GM19240 (cell line): ENCODE results near the gene SEC16A.
A peak's percentile ranks its signal among the peaks of the same experiment; 100 is the strongest.

Experiments used
- DNase-seq: peaks from one replicate; pipeline ENCODE4 v3.0.0; 2011; ENCODE audit warnings: low spot score; ENCODE audit not compliant: insufficient read length

Gene SEC16A

DNA sequence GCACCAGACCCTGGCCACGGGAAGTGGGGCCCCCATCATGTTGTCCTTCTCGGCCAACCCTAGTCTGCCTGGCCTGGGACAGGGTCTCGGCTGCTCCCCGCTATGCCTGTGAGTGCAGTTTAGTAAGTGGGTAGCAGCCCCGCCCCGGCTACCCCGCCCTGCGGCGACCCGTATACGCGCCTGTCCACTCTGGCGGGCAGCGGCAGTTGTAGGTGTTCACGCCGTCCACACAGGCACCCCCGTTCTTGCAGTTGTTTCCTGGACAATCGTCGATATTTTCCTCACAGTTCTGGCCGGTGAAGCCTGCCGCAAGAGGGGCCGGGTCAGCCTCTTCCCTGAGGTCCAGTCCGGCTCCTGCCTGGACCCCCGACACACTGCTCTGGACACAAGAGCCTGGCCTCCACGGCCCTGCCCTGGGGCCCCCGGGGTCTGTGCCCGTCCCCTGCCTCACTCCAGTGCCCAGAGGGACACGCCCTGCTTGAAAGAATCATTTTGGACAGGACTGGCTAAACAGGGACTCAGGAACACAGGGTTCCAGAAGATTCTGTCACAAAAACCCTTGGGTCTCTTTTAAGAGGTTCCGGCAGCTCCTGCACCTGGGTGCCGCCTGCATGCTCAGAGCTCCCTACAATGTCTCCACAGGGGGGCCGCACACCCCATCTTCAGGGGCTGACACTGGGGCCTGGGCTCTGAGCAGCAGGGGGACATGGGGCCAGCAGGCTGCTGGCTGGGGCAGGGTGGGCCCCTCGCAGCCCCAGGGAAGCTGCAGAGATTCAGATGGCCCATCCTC lies 36.6 kb upstream of the SEC16A start:
- DNase-seq = no peak

DNA sequence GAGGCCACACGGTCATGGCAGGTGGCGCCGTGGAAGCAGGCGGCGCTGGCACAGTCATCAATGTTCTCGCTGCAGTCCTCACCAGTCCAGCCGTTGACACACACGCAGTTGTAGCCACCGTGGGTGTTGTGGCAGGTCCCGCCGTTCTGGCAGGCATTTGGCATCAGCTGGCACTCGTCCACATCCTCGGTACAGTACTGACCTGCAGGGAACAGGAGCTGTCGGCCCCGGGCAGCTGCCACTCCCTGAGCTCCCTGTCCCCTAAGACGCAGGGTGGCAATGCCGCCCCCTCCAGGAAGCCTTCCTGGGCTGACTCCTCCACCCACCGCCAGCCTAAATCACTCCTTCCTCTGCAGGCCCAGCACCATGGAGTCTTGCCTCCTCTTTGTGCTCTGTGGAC lies 35.8 kb upstream of the SEC16A start:
- no peak for DNase-seq

DNA sequence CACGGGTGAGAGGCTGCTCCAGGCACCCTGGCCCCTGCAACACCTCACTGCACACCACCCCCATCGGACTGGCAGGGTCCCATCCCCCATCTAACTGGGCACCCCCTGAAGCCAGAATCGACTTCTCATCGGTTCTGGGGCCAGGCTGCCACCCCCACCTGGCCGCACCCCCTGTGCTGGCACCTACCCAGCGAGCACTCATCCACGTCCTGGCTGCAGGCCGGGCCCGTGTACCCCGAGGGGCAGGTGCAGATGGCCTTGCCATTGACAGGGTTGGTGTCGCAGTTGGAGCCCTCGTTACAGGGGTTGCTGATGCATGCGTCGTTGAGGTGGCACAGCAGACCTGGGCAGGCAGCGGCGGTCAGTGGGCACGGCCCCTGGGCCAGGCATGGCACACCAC lies 35.1 kb upstream of the SEC16A start:
- no peak for DNase-seq

DNA sequence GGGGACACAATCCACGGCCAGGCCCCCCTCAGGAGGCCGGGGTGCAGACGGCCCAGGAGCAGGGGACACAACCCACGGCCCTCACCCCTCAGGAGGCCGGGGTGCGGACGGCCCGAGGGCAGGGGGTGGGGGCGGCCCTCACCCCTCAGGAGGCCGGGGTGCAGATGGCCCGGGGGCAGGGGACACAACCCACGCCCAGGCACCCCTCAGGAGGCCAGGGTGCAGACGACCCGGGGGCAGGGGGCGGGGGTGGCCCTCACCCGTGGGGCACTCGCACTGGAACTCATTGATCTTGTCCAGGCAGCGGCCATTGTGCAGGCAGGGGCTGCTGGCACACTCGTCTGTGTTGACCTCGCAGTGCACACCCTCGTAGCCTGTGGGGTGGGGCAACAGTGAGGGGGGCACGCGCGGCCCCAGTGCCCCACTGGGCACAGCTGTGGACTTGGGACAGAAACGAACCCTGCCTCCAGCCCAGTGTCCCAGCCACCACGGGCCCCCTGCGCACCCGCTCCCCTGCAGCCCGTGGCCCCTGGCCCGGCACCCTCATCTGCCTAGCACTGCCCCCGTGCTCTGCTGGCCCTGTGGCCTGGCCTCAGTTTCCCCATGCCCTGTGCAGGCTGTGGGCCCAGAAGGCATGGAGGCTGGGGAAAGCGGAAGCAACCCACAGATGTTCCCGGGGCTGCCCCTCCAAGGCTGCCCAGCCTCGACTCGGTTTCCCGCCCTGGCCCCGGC lies 34.3 kb upstream of the SEC16A start:
- no peak for DNase-seq

DNA sequence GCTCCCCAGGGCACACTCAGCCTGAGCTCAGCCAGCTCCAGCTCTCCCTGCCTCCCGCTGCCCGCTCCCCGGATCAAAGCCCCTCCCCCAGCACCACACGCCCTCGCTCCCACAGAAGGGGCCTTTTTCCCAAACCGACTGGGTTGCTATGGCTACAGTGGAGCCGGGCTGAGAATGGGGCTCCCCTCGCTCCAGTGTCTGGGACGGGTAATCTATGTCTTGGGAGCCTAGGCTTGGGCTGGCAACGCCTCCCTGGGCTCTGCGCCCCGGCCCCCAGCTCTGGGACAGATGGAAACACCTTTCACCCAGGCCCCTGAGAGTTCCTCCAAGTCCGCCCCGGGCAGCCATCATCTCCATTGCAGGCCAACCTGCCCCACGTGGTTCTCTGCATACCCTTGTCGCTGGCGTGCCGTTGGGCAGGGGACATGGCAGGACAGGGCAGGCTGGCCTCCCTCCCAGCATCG lies 33.4 kb upstream of the SEC16A start:
- no peak for DNase-seq

DNA sequence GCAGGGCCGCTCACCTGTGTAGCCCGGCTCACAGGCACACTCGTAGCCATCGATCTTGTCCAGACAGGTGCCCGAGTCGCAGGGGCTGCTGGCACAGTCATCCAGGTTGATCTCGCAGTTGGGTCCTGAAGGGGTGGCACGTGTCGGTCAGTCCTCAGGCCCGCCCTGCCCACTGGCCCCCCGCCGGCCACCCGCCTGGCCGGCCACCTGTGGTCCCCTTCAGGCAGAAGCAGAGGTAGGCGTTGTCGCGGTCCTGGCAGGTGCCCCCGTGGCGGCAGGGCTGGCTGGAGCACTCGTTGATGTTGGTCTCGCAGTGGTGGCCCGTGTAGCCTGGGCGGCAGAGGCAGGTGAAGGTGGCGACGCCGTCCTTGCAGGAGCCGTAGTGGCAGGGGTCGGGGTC lies 32.4 kb upstream of the SEC16A start:
- DNase-seq = no peak

DNA sequence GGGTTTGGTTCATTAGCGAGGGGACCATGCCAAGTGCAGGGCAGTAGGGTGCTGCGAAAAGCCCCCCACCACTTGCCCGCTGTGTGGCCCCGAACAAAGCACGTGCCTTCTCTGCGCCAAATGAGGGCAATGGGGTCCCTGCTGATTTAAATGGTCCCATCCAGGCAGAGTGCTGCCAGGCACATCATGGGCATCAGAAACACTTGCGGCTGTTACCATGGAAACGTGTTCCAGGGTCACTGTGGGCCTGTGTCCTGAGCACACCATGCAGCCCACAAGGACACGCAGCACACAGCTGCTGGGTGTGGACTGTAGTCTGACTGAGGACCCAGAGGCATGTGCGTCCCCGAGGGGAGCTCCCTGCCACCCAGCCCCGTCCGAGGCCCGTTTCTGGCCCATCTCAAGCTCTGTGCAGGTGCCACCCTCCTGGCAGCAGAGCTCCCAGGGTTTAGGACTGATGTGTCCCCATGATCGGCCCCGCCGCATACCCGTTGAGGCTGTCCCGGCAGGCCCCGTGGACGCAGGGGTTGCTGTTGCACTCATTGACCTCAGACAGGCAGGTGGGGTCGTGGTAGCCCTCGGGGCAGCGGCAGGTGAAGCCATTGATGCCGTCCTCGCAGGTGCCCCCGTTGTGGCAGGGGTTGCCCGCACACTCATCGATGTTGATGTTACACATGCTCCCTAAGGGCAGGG lies 31.3 kb upstream of the SEC16A start:
- DNase-seq = no peak

DNA sequence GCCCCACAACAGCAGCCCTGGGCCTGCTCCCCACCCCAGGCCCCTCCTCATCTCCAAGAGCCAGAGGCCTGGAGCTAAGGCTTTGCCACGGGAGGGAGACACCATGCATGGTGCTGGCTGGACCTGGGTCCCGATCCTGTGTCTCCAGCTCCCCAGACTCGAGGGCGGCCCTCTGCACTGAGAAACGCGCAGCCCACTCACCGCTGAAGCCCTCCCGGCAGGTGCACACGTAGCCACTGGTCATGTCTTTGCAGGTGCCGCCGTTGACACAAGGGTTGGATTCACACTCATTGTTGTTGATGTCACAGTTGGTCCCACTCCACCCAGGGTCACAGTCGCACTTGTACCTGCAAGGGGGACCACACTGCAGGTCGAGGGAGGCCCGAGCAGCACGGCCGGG lies 30.4 kb upstream of the SEC16A start:
- no peak for DNase-seq

DNA sequence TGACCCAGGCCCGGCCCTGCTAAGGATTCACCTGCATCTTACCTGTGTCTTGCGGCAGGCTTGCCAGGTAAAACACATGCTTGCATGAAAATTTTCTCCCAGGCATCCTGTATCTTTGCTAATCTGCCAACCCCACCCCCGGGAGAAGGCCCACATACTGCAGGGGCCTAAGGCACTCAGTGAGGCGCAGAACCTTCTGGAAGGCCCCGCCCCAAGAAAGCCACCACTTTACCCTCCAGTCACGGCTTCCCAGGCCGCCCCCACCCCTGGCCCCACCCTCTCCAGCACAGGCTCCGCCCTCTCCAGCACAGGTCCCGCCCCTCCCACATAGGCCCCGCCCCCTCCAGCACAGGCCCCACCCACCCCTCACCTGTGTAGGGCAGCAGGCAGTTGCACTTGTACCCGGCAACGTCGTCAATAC lies 29.8 kb upstream of the SEC16A start:
- peak; percentile 43 for DNase-seq

DNA sequence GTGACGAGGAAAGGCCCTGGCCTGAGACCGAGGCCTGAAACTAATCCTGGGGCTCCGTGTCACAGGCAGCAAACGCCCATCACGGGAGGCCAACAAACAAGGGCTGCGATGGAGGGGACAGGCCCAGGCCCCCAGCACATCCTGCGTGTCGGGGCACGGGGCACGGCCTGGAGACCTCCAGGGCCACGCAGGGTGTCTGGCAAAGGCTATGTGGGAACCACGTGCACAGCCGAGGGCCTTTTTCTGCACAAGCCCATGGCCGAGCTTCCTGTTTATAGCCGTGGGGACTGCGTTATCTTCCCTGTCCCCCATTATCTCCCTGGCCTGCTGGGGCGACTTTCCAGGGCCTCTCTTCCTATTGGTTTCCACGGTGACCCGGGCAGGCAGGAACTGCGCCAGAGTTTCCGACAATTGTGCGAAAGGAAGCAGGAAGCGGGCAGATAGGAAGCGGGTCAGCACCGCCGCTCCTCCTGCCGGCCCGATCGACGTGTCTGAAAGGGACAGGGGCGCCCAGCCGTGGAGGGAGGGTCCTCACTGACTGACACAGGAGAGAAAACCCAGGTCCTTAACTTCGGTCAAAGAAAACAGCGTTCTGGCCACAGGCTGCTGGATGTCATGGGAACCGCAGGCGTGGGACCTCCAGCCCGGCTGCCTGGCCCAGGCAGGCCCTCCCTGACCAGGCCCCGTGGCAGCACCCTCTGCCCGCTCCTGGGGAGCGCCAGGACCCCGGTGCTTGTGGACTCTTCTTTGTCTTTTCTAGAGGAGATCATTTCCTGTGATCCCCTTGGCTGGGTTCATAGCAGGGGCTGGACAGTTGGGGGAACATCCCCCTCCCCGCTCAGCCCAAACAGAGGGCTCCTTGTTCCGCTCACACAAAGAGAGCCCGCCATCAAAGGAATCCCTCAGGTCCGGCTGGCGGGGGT lies 29.1 kb upstream of the SEC16A start:
- DNase-seq = no peak

DNA sequence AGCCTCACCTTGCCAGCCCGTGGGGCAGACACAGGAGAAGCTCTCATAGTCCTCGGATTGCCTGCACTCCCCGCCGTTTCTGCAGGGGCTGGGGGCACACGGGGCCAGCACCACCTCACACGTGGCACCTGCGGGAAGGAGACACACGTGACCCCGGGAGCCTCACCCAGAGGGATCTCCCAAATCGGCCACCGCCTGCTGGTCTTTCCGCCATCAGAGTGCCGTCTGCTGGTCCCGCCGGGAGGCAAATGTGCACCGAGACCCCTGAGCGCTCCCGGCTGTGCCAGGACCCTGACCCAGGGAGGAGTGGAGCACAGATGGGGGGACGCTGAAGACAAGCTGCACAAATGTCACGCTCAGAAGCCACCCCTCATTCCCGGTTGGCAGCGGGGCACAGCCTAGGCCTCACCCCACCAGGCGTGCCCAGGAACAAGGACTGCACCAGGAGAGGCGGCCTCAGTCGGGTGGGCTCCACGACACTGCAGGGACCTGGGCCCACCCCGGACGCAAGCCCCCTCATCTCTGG lies 28.4 kb upstream of the SEC16A start:
- no peak for DNase-seq

DNA sequence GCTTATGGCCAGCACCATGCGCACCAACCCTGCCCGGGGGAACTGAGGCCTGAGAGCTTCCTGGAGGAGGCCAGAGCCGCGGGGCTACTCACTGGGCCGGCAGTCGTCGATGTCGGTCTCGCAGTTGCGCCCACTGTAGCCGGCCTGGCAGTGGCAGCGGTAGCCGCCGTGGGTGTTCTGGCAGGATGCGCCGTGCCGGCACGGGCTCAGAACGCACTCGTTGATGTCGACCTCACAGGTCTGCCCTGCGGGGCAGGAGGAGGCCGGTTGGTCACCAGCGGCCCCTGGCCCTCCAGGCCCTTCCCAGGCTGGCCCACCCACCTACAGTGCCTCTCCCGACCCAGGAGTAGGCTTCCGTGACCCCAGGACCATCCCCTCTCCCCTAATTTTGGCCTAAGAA lies 27.7 kb upstream of the SEC16A start:
- no peak for DNase-seq

DNA sequence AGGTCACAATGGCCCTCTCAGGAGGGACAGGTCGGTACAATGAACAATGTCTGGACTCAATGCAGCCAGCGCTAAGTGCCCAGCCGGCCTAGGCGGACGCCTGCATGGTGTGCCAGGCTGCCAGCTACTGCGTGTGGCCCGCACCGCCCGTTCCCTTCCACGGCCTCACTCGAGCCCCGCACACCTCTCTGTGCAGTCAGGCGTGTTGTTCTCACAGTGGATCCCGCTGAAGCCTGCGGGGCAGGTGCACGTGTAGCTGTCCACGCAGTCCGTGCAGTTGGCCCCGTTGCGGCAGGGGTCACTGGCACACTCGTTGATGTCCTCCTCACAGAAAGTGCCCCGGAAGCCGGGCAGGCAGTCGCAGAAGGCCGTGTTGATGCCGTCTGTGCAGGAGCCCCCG lies 26.7 kb upstream of the SEC16A start:
- DNase-seq = no peak

DNA sequence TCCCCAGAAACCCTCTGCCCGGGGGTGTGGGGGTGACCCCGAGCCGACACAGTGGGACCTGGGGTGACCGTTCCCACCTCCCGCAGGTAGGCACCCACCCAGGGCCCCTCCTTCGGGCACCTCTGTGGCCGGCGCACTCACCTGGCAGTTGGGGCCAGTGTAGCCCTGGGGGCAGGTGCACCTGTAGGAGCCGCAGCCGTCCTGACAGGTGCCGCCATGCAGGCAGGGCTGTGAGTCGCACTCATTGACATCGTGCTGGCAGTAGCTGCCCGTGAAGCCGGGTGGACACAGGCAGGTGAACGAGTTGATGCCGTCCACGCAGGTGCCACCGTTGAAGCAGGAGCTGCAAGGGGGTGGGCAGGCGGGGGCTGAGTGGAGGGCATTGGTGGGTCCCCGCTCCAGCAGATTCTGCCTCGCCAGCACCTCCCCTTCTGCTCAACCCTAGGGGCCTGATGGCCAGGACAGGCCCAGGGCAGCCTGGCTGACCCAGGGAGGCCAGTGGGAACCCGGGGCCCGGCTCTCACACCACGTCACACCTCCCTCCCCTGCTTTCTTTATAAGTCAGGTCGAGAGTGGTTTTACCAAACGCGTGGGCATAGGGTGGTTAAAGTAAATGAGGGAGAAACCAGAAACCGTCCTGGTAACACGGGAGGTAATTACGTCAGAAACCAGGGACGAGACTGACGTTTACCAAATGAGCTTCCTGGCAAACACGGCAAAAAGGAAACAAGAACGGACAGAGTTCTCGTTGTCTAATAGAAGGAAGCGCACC lies 26.1 kb upstream of the SEC16A start:
- DNase-seq = no peak

DNA sequence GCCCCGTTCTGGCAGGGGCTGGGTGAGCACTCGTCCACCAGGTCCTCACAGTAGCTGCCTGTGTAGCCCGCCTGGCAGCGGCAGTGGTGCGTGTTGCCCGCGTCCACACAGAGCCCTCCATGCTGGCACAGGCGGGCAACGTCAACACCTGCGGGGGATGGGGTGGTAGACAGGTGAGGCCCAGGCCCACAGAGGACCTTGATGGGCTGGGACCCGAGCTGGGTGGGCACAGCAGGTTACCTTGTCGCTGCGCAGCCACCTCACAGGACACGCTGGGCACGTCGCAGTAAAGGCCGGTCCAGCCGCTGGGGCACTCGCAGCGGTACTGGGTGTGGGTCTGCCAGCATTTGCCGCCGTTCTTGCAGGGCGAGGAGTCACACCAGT lies 25.1 kb upstream of the SEC16A start:
- no peak for DNase-seq

DNA sequence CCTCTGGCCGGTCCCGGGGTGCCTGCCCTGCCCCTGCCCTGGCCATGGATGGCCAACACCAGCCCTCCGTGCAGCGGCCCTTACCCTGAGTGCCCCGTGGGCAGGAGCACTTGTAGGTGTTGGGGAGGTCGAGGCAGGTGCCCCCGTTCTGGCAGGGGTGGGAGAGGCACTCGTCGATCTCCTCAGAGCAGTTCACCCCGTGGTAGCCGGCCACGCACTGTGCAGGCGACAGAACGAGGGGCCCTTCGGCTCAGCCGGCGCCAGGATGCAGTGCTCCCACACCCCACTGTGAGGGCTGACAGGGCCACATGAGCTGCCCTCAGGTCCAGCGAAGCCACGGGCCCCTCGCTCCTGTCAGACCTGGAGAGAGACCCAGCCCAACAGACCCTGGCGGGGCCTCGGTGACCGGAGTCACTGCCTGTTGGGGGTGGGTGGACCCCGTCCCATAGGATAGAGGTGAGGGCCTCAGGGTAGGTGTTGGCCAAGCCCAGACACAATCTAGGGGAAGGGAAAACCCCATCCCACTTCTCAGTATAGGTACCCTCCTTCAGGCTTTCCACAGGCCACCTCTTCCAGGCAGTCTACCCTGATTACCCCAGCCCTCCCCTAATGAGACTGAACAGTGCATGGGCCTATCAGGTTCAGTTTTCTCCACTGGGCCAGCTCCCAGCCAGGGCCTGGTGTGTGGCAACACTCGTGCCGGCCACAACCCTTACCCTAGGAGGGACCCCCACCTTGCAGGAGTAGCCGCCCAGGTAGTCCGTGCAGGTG lies 24.6 kb upstream of the SEC16A start:
- DNase-seq = no peak

DNA sequence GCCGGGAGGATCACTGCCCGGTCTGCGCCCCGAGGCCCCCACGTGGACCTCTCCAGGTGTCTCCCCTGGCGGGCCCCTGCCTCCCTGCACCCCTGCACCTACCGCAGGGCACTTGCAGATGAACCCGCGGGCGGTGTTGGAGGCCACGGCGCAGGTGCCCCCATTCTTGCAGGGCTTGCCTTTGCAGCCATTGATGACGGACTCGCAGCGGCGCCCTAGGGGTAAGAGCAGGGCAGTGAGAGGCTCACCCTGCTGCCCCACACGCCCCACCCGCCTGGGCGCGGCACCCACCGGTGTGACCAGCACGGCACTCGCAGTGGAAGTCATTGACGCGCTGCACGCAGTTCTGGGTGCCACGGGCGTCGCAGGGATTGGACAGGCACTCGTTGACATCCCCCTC lies 23.6 kb upstream of the SEC16A start:
- DNase-seq = no peak

DNA sequence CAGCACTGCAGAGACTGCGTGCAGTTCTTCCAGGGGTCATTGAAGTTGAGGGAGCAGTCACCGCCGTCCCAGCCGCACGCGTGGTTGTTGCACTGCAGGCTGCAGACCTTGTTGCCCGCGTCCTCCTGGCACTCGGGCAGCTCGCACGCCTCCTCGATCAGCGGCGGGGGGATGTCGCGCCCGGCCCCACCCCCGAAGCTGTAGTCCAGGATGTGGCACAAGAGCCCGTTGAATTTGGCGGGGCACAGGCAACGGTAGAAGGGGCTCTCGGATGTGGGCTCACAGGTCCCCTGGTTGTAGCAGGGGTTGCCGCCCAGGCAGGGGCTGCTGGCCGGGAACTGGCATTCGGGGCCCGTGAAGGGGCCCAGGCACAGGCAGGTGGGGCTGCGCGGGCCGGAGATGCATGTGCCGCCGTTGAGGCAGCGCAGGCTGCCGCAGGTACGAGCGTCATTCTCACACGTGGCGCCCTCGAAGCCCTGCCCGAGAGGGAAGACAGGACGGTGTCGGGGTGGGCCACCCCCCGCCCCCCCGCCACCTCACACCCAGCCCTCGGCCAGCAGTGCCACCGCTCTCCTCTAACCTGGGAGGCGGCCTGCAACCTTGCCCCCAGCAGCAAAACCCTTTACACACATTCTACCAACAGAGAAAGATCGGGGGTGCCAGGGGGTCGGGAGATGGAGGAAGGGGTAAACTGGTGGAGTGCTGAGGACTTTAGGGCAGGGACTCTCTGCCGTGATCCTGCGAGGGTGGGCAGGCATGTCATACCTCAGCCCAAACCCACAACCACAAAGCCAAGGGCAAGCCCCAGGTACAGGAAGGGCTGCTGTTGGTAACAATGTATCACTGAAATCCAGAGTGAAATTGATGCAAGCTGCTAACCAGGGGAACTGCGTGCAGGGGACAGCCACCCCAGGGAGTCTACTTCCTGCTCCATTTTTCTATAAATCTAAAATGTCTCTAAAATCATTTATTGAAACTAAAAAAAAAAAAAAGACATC lies 22.9 kb upstream of the SEC16A start:
- DNase-seq = no peak
